Endothelial cell of umbilical vein (primary cell): Measurements from ENCODE around the gene PITPNM3. TPM values are rescaled to one million over a fixed set of nuclear protein-coding genes. Genes with fewer than 3 reads are reported as not detected.

Experiments
- BruUV-seq: library from RNA; stranded (reverse); fragments of 400-500 nt; replicated peaks from 2 replicates; lab custom pipeline; 2021; lab: Mats Ljungman, UMichigan
- CTCF ChIA-PET: fragments of 300-600, 350-600 bp; sonication (Branson Sonifier 250); formaldehyde crosslinking; loops from one replicate; lab custom pipeline; 2021; ENCODE audit warnings: antibody characterized with exemption, inconsistent platforms; lab: Charles Lee
- POLR2A ChIA-PET: fragments of 300-600, 350-600 bp; sonication (Branson Sonifier 250); formaldehyde crosslinking; loops from one replicate; lab custom pipeline; 2021; ENCODE audit warnings: antibody characterized with exemption, inconsistent platforms; lab: Charles Lee
- DNase-seq: peaks from one replicate; pipeline ENCODE4 v3.0.0-alpha.2; 2011; ENCODE audit warnings: low read depth, low spot score
- FAIRE-seq: peaks from 2 replicates; lab custom pipeline; 2011; peaks lifted over from hg19 to GRCh38; lab: Jason Lieb, UNC
- H2AFZ ChIP-seq: 2 replicates; pipeline ENCODE4 v1.6.0; 2012; ENCODE audit warnings: low read depth, low read length, control low read depth, inconsistent platforms
- H3K27ac ChIP-seq: 2 replicates; pipeline ENCODE4 v1.5.1; 2011; ENCODE audit warnings: low read depth, mild to moderate bottlenecking, control low read depth, low read length, moderate library complexity; ENCODE audit not compliant: insufficient read depth
- H3K27me3 ChIP-seq, 2 experiments: 2 replicates each; pipeline versions ENCODE4 v1.6.0 to v1.6.1; 2011; ENCODE audit warnings: low read length in 2 of 2, mixed read lengths in 1 of 2; ENCODE audit not compliant: control insufficient read depth in 2 of 2, insufficient read depth in 2 of 2
- H3K36me3 ChIP-seq, 2 experiments: 2 replicates in 1 of 2; 3 replicates in 1 of 2; pipeline ENCODE4 v1.5.1; 2011; ENCODE audit warnings: low read length in 2 of 2, mild to moderate bottlenecking in 1 of 2, moderate library complexity in 1 of 2; ENCODE audit not compliant: control insufficient read depth in 2 of 2, insufficient read depth in 2 of 2; ENCODE audit errors: extremely low read depth in 1 of 2
- H3K4me1 ChIP-seq: 3 replicates; pipeline ENCODE4 v1.5.1; 2011; ENCODE audit warnings: mild to moderate bottlenecking, low read length; ENCODE audit not compliant: control insufficient read depth, insufficient read depth; ENCODE audit errors: extremely low read depth
- H3K4me2 ChIP-seq: 2 replicates; pipeline ENCODE4 v1.6.1; 2011; ENCODE audit warnings: low read length, control low read depth, mixed read lengths; ENCODE audit not compliant: insufficient read depth
- H3K4me3 ChIP-seq, 3 experiments: fragments of 200-600 bp in 1 of 3; sonication (generic), shearing (Covaris generic) in 1 of 3; replicated peaks in 1 of 3; 2 replicates each; pipeline ENCODE4 v1.5.1; 2011 to 2016; ENCODE audit warnings: control low read depth in 3 of 3, low read length in 3 of 3, mild to moderate bottlenecking in 2 of 3, inconsistent platforms in 1 of 3, low read depth in 1 of 3, moderate library complexity in 1 of 3; ENCODE audit not compliant: insufficient read depth in 1 of 3
- H3K79me2 ChIP-seq: 2 replicates; pipeline ENCODE4 v1.6.0; 2012; ENCODE audit warnings: low read length, inconsistent platforms; ENCODE audit not compliant: control insufficient read depth, insufficient read depth
- H3K9ac ChIP-seq: replicated peaks from 2 replicates; pipeline ENCODE3; 2011; ENCODE audit warnings: low read length, control low read depth; ENCODE audit not compliant: insufficient read depth; ENCODE audit errors: extremely low read depth
- H3K9me1 ChIP-seq: replicated peaks from 3 replicates; pipeline ENCODE4 v1.6.0; 2011; ENCODE audit warnings: mild to moderate bottlenecking, low read length; ENCODE audit not compliant: control insufficient read depth, insufficient read depth; ENCODE audit errors: extremely low read depth
- H3K9me3 ChIP-seq: replicated peaks from 2 replicates; pipeline ENCODE4 v1.5.1; 2012; ENCODE audit warnings: low read length, inconsistent platforms; ENCODE audit not compliant: control insufficient read depth, insufficient read depth
- H4K20me1 ChIP-seq: replicated peaks from 2 replicates; pipeline ENCODE3; 2011; ENCODE audit warnings: mild to moderate bottlenecking, low read length; ENCODE audit not compliant: control insufficient read depth, insufficient read depth; ENCODE audit errors: extremely low read depth
- EZH2 ChIP-seq: IDR thresholded peaks from 2 replicates; pipeline ENCODE4 v1.6.1; 2012; ENCODE audit warnings: borderline replicate concordance, low read depth, mild to moderate bottlenecking, moderate library complexity, low read length, inconsistent platforms; ENCODE audit not compliant: severe bottlenecking
- FOS ChIP-seq: IDR thresholded peaks from 2 replicates; pipeline ENCODE4 v1.6.1; 2011; ENCODE audit warnings: mild to moderate bottlenecking, low read length, moderate library complexity, borderline replicate concordance; ENCODE audit not compliant: insufficient read depth
- JUN ChIP-seq: IDR thresholded peaks from 2 replicates; pipeline ENCODE4 v1.6.1; 2011; ENCODE audit warnings: borderline replicate concordance, low read depth; ENCODE audit not compliant: insufficient read length, insufficient read depth
- MYC ChIP-seq: IDR thresholded peaks from one replicate; pipeline ENCODE4 v1.6.1; 2011; ENCODE audit warnings: mild to moderate bottlenecking, low read depth, low read length
- POLR2A ChIP-seq: IDR thresholded peaks from 2 replicates; pipeline ENCODE4 v1.6.1; 2012; ENCODE audit warnings: low read depth, mild to moderate bottlenecking, control low read depth, low read length
- POLR2AphosphoS5 ChIP-seq: IDR thresholded peaks from 2 replicates; pipeline ENCODE4 v1.6.1; 2012; ENCODE audit warnings: low read depth, mild to moderate bottlenecking, control low read depth, low read length, moderate library complexity; ENCODE audit not compliant: insufficient read depth
- dilution Hi-C: fragments of 300-500 bp; cut with MboI; formaldehyde crosslinking; loops from one replicate; pipeline ENCODE4 v1.15.0; 2019; ENCODE audit warnings: low sequenced_read_pairs; ENCODE audit not compliant: extremely low pct_ligation_motif_present
- intact Hi-C: fragments of 100-400 bp; cut with micrococcal nuclease; formaldehyde crosslinking; loops from one replicate; pipeline ENCODE4 v1.10.0; 2022
- polyA plus RNA-seq, 4 experiments: library from polyadenylated mRNA; depleted of rRNA in 3 of 4; stranded (reverse) in 3 of 4; unstranded in 1 of 4; fragments of >200 nt; gene quantifications; 2 replicates each; pipeline versions ENCODE4 v1.2.1 to v1.2.3, GENCODE V29; 2011 to 2012; ENCODE audit warnings: missing spikeins in 1 of 4
- total RNA-seq: library from RNA; stranded (reverse); gene quantifications from 2 replicates; pipeline ENCODE4 v1.2.3, GENCODE V29; 2021
- TF ChIP-seq, protein P1 (sequence below), 2 donors: IDR thresholded peaks; 1 replicate in 1 of 2; 2 replicates in 1 of 2; pipeline ENCODE4 v1.5.1; 2011; ENCODE audit warnings: low read length in 2 of 2, mild to moderate bottlenecking in 2 of 2, moderate library complexity in 2 of 2, control low read depth in 1 of 2, inconsistent platforms in 1 of 2, low read depth in 1 of 2; ENCODE audit not compliant: insufficient read depth in 1 of 2; ENCODE audit errors: extremely low read depth in 1 of 2
- TF ChIP-seq, protein P2 (sequence below): IDR thresholded peaks from 2 replicates; pipeline ENCODE4 v1.6.1; 2011; ENCODE audit not compliant: insufficient read depth, insufficient read length

Gene PITPNM3
- total and polyA plus RNA-seq, 2 donors (not counting 3 experiments of a cell fraction or from before 2014, with no cell fraction given): 1.0 to 1.9 TPM

DNA sequence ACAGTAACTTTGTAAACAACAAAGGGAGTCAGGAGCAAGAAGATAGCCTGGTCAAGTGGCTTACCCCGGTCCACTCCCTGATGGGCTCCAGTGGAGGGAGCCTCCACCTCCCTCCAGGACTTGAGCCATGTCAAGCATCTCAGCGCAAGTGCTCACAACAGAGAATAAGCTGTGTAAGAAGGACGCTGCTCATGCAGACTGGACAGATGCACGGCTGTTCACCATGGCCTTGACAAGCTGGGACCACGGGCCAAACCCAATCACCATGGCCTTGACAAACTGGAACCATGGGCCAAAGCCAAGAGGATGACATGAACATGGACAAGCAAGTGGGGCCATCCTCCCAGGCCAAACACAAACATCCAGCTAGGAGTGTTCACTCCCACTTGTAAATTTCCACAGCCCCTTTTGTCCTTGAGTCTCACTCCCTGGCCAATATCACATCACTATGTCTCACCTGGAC is 3.4 kb upstream of the PITPNM3 start:
- H3K27ac ChIP-seq: no peak overlapping the region
- POLR2A ChIA-PET: no interaction called here
- CTCF ChIA-PET: interaction anchor here (1.1 to 2.1 kb wide), 4 partner anchors 9 to 87 kb away, joined by 3 to 11 read pairs (median 6); no protein-coding TSS in a partner anchor
- peaks cover 6 to 10% of the 10 kb centered on the region in 2 experiments for H3K27me3 ChIP-seq
- H3K4me3 ChIP-seq: no peak overlapping the region
- no peak overlapping the region for H2AFZ ChIP-seq
- H3K9ac ChIP-seq: no peak overlapping the region
- no peak for DNase-seq
- H3K9me3 ChIP-seq: no peaks in the 10 kb centered on the region
- peaks cover 3% of the 10 kb centered on the region for H3K4me1 ChIP-seq
- no peaks in the 10 kb centered on the region for H4K20me1 ChIP-seq
- TF ChIP-seq POLR2A (no peak), FOS (no peak)
- H3K9me1 ChIP-seq: no peaks in the 10 kb centered on the region
- H3K4me2 ChIP-seq: no peak overlapping the region
- H3K36me3 ChIP-seq: no peaks in the 10 kb centered on the region
- no TSS peak for BruUV-seq
- dilution Hi-C loops: no loop called here
- H3K79me2 ChIP-seq: no peaks in the 10 kb centered on the region
- intact Hi-C loops: loop anchor here (1.0 kb wide), 1 partner anchor 86 kb away; no protein-coding TSS in a partner anchor
- FAIRE-seq: no peak

DNA sequence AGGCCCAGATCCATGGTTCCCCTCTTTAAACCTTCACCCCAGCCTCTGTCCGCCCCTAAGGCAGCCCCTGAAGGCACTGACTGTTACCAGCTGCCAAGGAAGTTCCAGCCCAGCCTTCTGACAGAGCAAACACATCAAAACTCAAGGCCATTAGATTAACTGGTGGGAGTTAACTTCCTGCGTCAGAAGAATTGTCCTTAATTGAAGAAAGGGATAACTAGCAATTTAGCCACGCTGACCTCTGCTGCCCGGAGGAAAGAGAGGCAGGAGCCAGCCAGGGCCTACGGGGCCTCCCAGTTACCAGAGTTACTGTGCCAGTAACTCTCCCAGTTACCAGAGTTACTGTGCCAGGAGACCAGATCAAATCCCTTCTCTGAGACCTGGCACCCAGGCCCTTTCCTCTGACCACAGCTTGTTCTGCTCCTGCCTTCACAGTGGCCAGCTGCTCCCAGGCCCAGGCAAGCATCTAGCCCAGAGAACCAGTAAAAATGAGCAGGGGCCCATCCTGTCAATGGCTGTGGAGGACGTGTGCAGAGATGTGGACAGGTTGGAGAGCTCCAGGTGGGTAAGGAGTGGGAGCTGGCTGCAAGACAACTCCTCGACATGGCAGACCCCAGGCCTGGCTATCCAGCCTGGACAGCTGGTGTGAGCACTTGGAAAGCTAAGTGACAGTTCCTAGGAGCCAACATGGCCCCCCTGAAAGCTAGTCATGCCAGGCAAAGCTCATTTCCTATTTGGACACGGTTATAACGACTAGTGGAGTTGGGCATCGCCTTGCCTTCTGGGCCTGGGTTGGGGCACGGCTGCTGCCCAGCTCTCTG is 2.8 kb upstream of the PITPNM3 start:
- Histone ChIP-seq H3K79me2 (no peaks in the 10 kb centered on the region), H3K27me3 (peaks cover 9 to 16% of the 10 kb centered on the region in 2 experiments), H3K9ac (no peak overlapping the region), H3K4me1 (peaks cover 3% of the 10 kb centered on the region), H3K4me2 (no peak overlapping the region), H3K9me3 (no peaks in the 10 kb centered on the region), H3K4me3 (no peak overlapping the region), H4K20me1 (no peaks in the 10 kb centered on the region), H2AFZ (no peak overlapping the region), H3K36me3 (no peaks in the 10 kb centered on the region), H3K27ac (no peak overlapping the region), H3K9me1 (no peaks in the 10 kb centered on the region)
- TF ChIP-seq POLR2AphosphoS5 (no peak), POLR2A (no peak), MYC (no peak), EZH2 (no peak), FOS (no peak), JUN (no peak)
- TF ChIP-seq, protein P1, sequence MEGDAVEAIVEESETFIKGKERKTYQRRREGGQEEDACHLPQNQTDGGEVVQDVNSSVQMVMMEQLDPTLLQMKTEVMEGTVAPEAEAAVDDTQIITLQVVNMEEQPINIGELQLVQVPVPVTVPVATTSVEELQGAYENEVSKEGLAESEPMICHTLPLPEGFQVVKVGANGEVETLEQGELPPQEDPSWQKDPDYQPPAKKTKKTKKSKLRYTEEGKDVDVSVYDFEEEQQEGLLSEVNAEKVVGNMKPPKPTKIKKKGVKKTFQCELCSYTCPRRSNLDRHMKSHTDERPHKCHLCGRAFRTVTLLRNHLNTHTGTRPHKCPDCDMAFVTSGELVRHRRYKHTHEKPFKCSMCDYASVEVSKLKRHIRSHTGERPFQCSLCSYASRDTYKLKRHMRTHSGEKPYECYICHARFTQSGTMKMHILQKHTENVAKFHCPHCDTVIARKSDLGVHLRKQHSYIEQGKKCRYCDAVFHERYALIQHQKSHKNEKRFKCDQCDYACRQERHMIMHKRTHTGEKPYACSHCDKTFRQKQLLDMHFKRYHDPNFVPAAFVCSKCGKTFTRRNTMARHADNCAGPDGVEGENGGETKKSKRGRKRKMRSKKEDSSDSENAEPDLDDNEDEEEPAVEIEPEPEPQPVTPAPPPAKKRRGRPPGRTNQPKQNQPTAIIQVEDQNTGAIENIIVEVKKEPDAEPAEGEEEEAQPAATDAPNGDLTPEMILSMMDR (IDR thresholded peaks at IDR 0.05; ENCODE audit: extremely low read depth in 1 of 2, insufficient read depth in 1 of 2, low read depth in 1 of 2, low read length in 2 of 2): no peak
- TF ChIP-seq, protein P2, sequence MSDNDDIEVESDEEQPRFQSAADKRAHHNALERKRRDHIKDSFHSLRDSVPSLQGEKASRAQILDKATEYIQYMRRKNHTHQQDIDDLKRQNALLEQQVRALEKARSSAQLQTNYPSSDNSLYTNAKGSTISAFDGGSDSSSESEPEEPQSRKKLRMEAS: no peak
- ChIA-PET POLR2A (no interaction called here), CTCF (interaction anchor here (0.9 to 2.1 kb wide), 5 partner anchors 9 to 86 kb away, joined by 3 to 11 read pairs (median 5); no protein-coding TSS in a partner anchor)
- FAIRE-seq (no peak), DNase-seq (peak; percentile 10)
- dilution Hi-C loops: no loop called here
- BruUV-seq: no TSS peak
- intact Hi-C loops: loop anchor here (1.0 kb wide), 1 partner anchor 86 kb away; no protein-coding TSS in a partner anchor
